WTC11 (cell line): Measurements from ENCODE around the gene FBXL7. TPM values are rescaled to one million over a fixed set of nuclear protein-coding genes. Genes with fewer than 3 reads are reported as not detected.

Experiments
- ATAC-seq: fragments of 200-7000 bp; cut with Tn5 transposase; 2 replicates; pipeline ENCODE4 v1.10.0; 2021; ENCODE audit warnings: mild to moderate bottlenecking, moderate library complexity
- CTCF ChIA-PET: fragments of 300-600 bp; sonication (Branson Sonifier 250); formaldehyde crosslinking; loops from one replicate; lab custom pipeline; 2021; ENCODE audit warnings: antibody characterized with exemption; lab: Charles Lee
- POLR2A ChIA-PET: fragments of 350-600 bp; sonication (Branson Sonifier 250); formaldehyde crosslinking; loops from one replicate; lab custom pipeline; 2021; ENCODE audit warnings: antibody characterized with exemption; lab: Charles Lee
- DNase-seq: peaks from one replicate; pipeline ENCODE4 v3.0.0; 2021; ENCODE audit warnings: low spot score
- H3K27ac Mint-ChIP-seq: 2 replicates; pipeline ENCODE4 v1.8.0; 2021; ENCODE audit warnings: mixed read lengths
- H3K27me3 Mint-ChIP-seq: 2 replicates; pipeline ENCODE4 v1.8.0; 2021; ENCODE audit warnings: low read depth, mild to moderate bottlenecking, moderate library complexity, mixed read lengths
- H3K36me3 Mint-ChIP-seq: 2 replicates; pipeline ENCODE4 v1.8.0; 2021; ENCODE audit warnings: mixed read lengths
- H3K4me1 Mint-ChIP-seq: 2 replicates; pipeline ENCODE4 v1.8.0; 2022; ENCODE audit warnings: mixed read lengths
- H3K4me3 Mint-ChIP-seq: 2 replicates; pipeline ENCODE4 v1.8.0; 2021; ENCODE audit warnings: mild to moderate bottlenecking, moderate library complexity, mixed read lengths
- H3K9me3 Mint-ChIP-seq: 2 replicates; pipeline ENCODE4 v1.8.0; 2021; ENCODE audit warnings: mixed read lengths
- ATF1 ChIP-seq: sonication (generic); formaldehyde crosslinking; IDR thresholded peaks from 2 replicates; pipeline ENCODE4 v1.8.1; 2023; ENCODE audit warnings: mild to moderate bottlenecking, moderate library complexity, missing genetic modification reagents
- CREB1 ChIP-seq: sonication (generic); formaldehyde crosslinking; IDR thresholded peaks from 2 replicates; pipeline ENCODE4 v1.8.0; 2023; ENCODE audit warnings: mild to moderate bottlenecking, missing genetic modification reagents
- ESRRA ChIP-seq: sonication (generic); formaldehyde crosslinking; IDR thresholded peaks from 2 replicates; pipeline ENCODE4 v1.8.1; 2022; ENCODE audit warnings: mild to moderate bottlenecking, missing genetic modification reagents, borderline replicate concordance
- JUN ChIP-seq: sonication (generic); formaldehyde crosslinking; IDR thresholded peaks from 2 replicates; pipeline ENCODE4 v1.8.0; 2023; ENCODE audit warnings: mild to moderate bottlenecking, missing genetic modification reagents
- MXD4 ChIP-seq: fragments of 250-450 bp; sonication (Bioruptor Pico); IDR thresholded peaks from 2 replicates; pipeline ENCODE4 v1.8.0; 2021; ENCODE audit warnings: mild to moderate bottlenecking, moderate library complexity, borderline replicate concordance
- NFE2L1 ChIP-seq: sonication (generic); formaldehyde crosslinking; IDR thresholded peaks from 2 replicates; pipeline ENCODE4 v1.8.1; 2023; ENCODE audit warnings: missing genetic modification reagents
- RORB ChIP-seq: fragments of 250-450 bp; sonication (Bioruptor Pico); IDR thresholded peaks from 2 replicates; pipeline ENCODE4 v1.9.0; 2021; ENCODE audit warnings: mild to moderate bottlenecking
- ZBTB21 ChIP-seq: sonication (generic); formaldehyde crosslinking; IDR thresholded peaks from 2 replicates; pipeline ENCODE4 v1.8.1; 2023; ENCODE audit warnings: mild to moderate bottlenecking, missing genetic modification reagents, borderline replicate concordance
- ZNF121 ChIP-seq: sonication (generic); formaldehyde crosslinking; IDR thresholded peaks from 2 replicates; pipeline ENCODE4 v1.8.0; 2023; ENCODE audit warnings: missing genetic modification reagents
- ZNF138 ChIP-seq: sonication (generic); formaldehyde crosslinking; conservative IDR thresholded peaks from 2 replicates; pipeline ENCODE4 v1.8.1; 2022; ENCODE audit warnings: mild to moderate bottlenecking, moderate library complexity, missing genetic modification reagents
- ZNF232 ChIP-seq: sonication (generic); formaldehyde crosslinking; IDR thresholded peaks from 2 replicates; pipeline ENCODE4 v1.8.0; 2022; ENCODE audit warnings: mild to moderate bottlenecking, missing genetic modification reagents
- ZNF671 ChIP-seq: fragments of 250-450 bp; sonication (Bioruptor Pico); IDR thresholded peaks from 2 replicates; pipeline ENCODE4 v1.8.0; 2021; ENCODE audit warnings: mild to moderate bottlenecking
- total RNA-seq: library from RNA; stranded (reverse); gene quantifications from 3 replicates; pipeline ENCODE4 v1.2.3, GENCODE V29; 2021
- TF ChIP-seq, protein P1 (sequence below): sonication (generic); formaldehyde crosslinking; IDR thresholded peaks from 2 replicates; pipeline ENCODE4 v1.8.0; 2022; ENCODE audit warnings: mild to moderate bottlenecking, missing genetic modification reagents
- TF ChIP-seq, protein P2 (sequence below): fragments of 250-450 bp; sonication (Bioruptor Pico); IDR thresholded peaks from 2 replicates; pipeline ENCODE4 v1.9.0; 2021; ENCODE audit warnings: mild to moderate bottlenecking
- TF ChIP-seq, protein P3 (sequence below): sonication (generic); formaldehyde crosslinking; IDR thresholded peaks from 2 replicates; pipeline ENCODE4 v1.8.0; 2022; ENCODE audit warnings: mild to moderate bottlenecking, missing genetic modification reagents
- TF ChIP-seq, protein P4 (sequence below): sonication (generic); formaldehyde crosslinking; IDR thresholded peaks from 2 replicates; pipeline ENCODE4 v1.8.0; 2023; ENCODE audit warnings: missing genetic modification reagents
- TF ChIP-seq, protein P5 (sequence below): sonication (generic); formaldehyde crosslinking; IDR thresholded peaks from 2 replicates; pipeline ENCODE4 v1.8.1; 2022; ENCODE audit warnings: missing genetic modification reagents, borderline replicate concordance
- TF ChIP-seq, protein P6 (sequence below): sonication (generic); formaldehyde crosslinking; conservative IDR thresholded peaks from 2 replicates; pipeline ENCODE4 v1.8.1; 2022; ENCODE audit warnings: mild to moderate bottlenecking, missing genetic modification reagents
- TF ChIP-seq, protein P7 (sequence below): sonication (generic); formaldehyde crosslinking; IDR thresholded peaks from 2 replicates; pipeline ENCODE4 v1.8.1; 2022; ENCODE audit warnings: mild to moderate bottlenecking, moderate library complexity, missing genetic modification reagents
- TF ChIP-seq, protein P8 (sequence below): sonication (generic); formaldehyde crosslinking; IDR thresholded peaks from 2 replicates; pipeline ENCODE4 v1.8.0; 2022; ENCODE audit warnings: mild to moderate bottlenecking, missing genetic modification reagents
- TF ChIP-seq, protein P9 (sequence below): sonication (generic); formaldehyde crosslinking; IDR thresholded peaks from 2 replicates; pipeline ENCODE4 v1.8.1; 2023; ENCODE audit warnings: mild to moderate bottlenecking, missing genetic modification reagents
- TF ChIP-seq, protein P10 (sequence below): fragments of 250-450 bp; sonication (Bioruptor Pico); conservative IDR thresholded peaks from 2 replicates; pipeline ENCODE4 v1.9.0; 2021; ENCODE audit warnings: mild to moderate bottlenecking

Gene FBXL7
- total RNA-seq, 1 experiment from 2014 or later = 13.8 TPM

DNA sequence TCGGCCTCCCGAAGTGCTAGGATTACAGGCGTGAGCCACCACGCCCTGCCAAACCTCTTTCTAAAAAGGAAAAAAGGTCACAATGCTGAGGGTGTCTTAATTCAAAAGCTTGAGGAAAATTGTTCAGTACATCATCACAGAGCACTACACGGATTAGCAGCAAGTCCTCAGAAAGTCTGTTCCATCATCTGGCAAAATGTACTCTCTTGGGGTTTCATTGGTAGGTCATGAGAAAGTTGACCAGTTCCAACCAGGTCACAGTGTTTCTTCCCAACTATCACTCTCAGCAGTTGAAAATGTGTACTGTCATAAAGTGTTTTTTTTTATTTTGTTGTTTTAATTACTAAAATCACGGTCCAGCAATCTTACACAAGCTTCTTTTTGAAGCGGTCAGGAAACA lies 299.6 kb downstream of the FBXL7 start:
- no peak overlapping the region for H3K27ac Mint-ChIP-seq
- DNase-seq (no peak), ATAC-seq (no peak)
- H3K4me1 Mint-ChIP-seq = peaks cover 35% of the 10 kb centered on the region
- H3K36me3 Mint-ChIP-seq = peaks cover 31% of the 10 kb centered on the region
- H3K4me3 Mint-ChIP-seq = no peak overlapping the region
- ChIA-PET POLR2A (no interaction called here), CTCF (no interaction called here)
- no peaks in the 10 kb centered on the region for H3K27me3 Mint-ChIP-seq
- H3K9me3 Mint-ChIP-seq = peaks cover 39% of the 10 kb centered on the region
- no peak for TF ChIP-seq JUN (CRISPR knock-in tag)
- TF ChIP-seq, protein P1, sequence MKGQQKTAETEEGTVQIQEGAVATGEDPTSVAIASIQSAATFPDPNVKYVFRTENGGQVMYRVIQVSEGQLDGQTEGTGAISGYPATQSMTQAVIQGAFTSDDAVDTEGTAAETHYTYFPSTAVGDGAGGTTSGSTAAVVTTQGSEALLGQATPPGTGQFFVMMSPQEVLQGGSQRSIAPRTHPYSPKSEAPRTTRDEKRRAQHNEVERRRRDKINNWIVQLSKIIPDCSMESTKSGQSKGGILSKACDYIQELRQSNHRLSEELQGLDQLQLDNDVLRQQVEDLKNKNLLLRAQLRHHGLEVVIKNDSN (CRISPR knock-in tag) = no peak
- no peak for TF ChIP-seq ATF1 (CRISPR knock-in tag)
- TF ChIP-seq, protein P2, sequence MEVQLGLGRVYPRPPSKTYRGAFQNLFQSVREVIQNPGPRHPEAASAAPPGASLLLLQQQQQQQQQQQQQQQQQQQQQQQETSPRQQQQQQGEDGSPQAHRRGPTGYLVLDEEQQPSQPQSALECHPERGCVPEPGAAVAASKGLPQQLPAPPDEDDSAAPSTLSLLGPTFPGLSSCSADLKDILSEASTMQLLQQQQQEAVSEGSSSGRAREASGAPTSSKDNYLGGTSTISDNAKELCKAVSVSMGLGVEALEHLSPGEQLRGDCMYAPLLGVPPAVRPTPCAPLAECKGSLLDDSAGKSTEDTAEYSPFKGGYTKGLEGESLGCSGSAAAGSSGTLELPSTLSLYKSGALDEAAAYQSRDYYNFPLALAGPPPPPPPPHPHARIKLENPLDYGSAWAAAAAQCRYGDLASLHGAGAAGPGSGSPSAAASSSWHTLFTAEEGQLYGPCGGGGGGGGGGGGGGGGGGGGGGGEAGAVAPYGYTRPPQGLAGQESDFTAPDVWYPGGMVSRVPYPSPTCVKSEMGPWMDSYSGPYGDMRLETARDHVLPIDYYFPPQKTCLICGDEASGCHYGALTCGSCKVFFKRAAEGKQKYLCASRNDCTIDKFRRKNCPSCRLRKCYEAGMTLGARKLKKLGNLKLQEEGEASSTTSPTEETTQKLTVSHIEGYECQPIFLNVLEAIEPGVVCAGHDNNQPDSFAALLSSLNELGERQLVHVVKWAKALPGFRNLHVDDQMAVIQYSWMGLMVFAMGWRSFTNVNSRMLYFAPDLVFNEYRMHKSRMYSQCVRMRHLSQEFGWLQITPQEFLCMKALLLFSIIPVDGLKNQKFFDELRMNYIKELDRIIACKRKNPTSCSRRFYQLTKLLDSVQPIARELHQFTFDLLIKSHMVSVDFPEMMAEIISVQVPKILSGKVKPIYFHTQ (CRISPR knock-in tag) = no peak
- TF ChIP-seq, protein P3, sequence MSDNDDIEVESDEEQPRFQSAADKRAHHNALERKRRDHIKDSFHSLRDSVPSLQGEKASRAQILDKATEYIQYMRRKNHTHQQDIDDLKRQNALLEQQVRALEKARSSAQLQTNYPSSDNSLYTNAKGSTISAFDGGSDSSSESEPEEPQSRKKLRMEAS = no peak
- no peak for TF ChIP-seq NFE2L1
- TF ChIP-seq, protein P4, sequence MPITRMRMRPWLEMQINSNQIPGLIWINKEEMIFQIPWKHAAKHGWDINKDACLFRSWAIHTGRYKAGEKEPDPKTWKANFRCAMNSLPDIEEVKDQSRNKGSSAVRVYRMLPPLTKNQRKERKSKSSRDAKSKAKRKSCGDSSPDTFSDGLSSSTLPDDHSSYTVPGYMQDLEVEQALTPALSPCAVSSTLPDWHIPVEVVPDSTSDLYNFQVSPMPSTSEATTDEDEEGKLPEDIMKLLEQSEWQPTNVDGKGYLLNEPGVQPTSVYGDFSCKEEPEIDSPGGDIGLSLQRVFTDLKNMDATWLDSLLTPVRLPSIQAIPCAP (CRISPR knock-in tag) = no peak
- TF ChIP-seq MXD4 (CRISPR knock-in tag) = no peak
- TF ChIP-seq ZNF232 (CRISPR knock-in tag) = no peak
- TF ChIP-seq, protein P5, sequence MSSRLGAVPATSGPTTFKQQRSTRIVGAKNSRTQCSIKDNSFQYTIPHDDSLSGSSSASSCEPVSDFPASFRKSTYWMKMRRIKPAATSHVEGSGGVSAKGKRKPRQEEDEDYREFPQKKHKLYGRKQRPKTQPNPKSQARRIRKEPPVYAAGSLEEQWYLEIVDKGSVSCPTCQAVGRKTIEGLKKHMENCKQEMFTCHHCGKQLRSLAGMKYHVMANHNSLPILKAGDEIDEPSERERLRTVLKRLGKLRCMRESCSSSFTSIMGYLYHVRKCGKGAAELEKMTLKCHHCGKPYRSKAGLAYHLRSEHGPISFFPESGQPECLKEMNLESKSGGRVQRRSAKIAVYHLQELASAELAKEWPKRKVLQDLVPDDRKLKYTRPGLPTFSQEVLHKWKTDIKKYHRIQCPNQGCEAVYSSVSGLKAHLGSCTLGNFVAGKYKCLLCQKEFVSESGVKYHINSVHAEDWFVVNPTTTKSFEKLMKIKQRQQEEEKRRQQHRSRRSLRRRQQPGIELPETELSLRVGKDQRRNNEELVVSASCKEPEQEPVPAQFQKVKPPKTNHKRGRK (CRISPR knock-in tag) = no peak
- no peak for TF ChIP-seq ZNF138 (CRISPR knock-in tag)
- TF ChIP-seq CREB1 (CRISPR knock-in tag) = no peak
- no peak for TF ChIP-seq ZNF671 (CRISPR knock-in tag)
- no peak for TF ChIP-seq ZBTB21 (CRISPR knock-in tag)
- no peak for TF ChIP-seq RORB
- TF ChIP-seq, protein P6, sequence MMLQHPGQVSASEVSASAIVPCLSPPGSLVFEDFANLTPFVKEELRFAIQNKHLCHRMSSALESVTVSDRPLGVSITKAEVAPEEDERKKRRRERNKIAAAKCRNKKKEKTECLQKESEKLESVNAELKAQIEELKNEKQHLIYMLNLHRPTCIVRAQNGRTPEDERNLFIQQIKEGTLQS = no peak
- TF ChIP-seq, protein P7, sequence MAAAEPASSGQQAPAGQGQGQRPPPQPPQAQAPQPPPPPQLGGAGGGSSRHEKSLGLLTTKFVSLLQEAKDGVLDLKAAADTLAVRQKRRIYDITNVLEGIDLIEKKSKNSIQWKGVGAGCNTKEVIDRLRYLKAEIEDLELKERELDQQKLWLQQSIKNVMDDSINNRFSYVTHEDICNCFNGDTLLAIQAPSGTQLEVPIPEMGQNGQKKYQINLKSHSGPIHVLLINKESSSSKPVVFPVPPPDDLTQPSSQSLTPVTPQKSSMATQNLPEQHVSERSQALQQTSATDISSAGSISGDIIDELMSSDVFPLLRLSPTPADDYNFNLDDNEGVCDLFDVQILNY = no peak

DNA sequence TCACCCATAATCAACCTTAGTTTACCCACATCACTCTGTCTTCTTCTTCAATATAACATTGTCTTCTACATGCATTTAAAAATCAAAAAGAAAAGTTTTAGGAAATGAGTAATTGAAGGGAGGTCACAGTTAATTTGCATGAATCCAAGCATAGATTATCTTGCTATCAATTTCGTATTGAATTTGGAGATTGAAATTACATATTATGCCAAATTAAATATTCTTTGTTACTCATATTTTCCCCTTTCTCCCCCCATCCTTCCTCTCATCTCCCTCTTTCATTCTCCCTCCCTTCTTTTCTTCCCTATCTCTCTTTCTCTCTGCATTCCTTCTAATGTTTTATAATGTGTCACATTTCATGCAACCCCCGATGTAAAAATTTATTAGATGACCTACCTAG lies 303.3 kb downstream of the FBXL7 start:
- peaks cover 30% of the 10 kb centered on the region for H3K36me3 Mint-ChIP-seq
- peaks cover 4% of the 10 kb centered on the region; the same call in 1 of the 2 replicates for H3K27me3 Mint-ChIP-seq
- no peak overlapping the region for H3K27ac Mint-ChIP-seq
- POLR2A ChIA-PET = no interaction called here
- CTCF ChIA-PET = no interaction called here
- ATAC-seq = no peak
- H3K4me3 Mint-ChIP-seq = no peak overlapping the region
- H3K9me3 Mint-ChIP-seq = peaks cover 43% of the 10 kb centered on the region
- peaks cover 11% of the 10 kb centered on the region for H3K4me1 Mint-ChIP-seq
- TF ChIP-seq, protein P6 = no peak
- TF ChIP-seq, protein P8, sequence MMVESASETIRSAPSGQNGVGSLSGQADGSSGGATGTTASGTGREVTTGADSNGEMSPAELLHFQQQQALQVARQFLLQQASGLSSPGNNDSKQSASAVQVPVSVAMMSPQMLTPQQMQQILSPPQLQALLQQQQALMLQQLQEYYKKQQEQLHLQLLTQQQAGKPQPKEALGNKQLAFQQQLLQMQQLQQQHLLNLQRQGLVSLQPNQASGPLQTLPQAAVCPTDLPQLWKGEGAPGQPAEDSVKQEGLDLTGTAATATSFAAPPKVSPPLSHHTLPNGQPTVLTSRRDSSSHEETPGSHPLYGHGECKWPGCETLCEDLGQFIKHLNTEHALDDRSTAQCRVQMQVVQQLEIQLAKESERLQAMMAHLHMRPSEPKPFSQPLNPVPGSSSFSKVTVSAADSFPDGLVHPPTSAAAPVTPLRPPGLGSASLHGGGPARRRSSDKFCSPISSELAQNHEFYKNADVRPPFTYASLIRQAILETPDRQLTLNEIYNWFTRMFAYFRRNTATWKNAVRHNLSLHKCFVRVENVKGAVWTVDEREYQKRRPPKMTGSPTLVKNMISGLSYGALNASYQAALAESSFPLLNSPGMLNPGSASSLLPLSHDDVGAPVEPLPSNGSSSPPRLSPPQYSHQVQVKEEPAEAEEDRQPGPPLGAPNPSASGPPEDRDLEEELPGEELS = no peak
- TF ChIP-seq ESRRA (CRISPR knock-in tag) (no peak), ZNF121 (CRISPR knock-in tag) (no peak)
- TF ChIP-seq, protein P9, sequence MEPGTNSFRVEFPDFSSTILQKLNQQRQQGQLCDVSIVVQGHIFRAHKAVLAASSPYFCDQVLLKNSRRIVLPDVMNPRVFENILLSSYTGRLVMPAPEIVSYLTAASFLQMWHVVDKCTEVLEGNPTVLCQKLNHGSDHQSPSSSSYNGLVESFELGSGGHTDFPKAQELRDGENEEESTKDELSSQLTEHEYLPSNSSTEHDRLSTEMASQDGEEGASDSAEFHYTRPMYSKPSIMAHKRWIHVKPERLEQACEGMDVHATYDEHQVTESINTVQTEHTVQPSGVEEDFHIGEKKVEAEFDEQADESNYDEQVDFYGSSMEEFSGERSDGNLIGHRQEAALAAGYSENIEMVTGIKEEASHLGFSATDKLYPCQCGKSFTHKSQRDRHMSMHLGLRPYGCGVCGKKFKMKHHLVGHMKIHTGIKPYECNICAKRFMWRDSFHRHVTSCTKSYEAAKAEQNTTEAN (CRISPR knock-in tag) = no peak
- TF ChIP-seq, protein P10, sequence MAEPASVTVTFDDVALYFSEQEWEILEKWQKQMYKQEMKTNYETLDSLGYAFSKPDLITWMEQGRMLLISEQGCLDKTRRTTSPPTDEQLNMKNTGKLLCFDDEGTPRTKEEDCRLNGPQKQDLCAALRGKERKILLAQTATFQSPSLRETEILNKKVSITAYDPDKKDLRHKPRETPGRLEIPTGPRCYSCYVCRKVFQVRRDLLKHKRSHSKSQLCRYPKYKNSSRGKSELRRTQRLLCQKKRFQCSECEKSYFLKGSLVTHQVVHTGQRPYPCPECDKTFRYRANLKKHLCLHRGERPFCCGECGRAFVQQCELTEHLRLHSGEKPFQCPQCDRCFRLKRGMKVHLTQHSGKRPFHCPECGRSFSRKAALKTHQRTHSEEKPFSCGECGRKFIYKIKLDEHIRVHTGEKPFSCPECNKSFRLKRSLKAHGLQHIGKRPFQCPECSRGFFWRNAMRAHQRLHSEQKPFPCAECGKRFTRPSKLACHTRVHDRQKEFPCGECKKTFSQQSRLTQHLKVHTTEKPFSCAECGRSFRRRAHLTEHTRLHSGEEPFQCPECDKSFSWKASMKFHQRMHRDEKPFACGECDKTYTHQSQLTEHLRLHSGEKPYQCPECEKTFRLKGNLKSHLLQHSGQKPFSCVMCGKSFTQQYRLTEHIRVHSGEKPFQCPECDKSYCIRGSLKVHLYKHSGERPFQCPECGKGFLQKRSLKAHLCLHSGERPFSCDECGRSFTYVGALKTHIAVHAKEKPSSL = no peak
- no peak for DNase-seq
